ENCODE data around the gene BRINP1.

GRCh38 chr9:119153402-119153801, 215.8 kb downstream of the BRINP1 start:
- no peak for TF ChIP-seq POLR2A (IDR thresholded peaks at IDR 0.05)
- no peak for TF ChIP-seq CTCF (IDR thresholded peaks at IDR 0.05)

Data from right lobe of liver (tissue), 4 donors.